Body of pancreas (tissue), 4 donors: ENCODE results near the gene PMIS2.

Source experiments
- CTCF ChIP-seq, 7 experiments: fragments of 450-650 bp in 4 of 7; fragments of 200-600 bp in 3 of 7; sonication (generic) in 3 of 7; IDR thresholded peaks; one replicate each; pipeline ENCODE4 v1.5.1; 2016 to 2019; ENCODE audit warnings: antibody characterized with exemption in 7 of 7
- POLR2A ChIP-seq, 3 donors: fragments of 450-650 bp; IDR thresholded peaks; one replicate each; pipeline ENCODE4 v1.6.1; 2016; ENCODE audit warnings: antibody characterized with exemption in 3 of 3, mild to moderate bottlenecking in 2 of 3

- TF ChIP-seq CTCF (IDR thresholded peaks at IDR 0.05) (no peak), POLR2A (IDR thresholded peaks at IDR 0.05) (no peak)
Measured at GRCh38 chr19:35543280-35544109, 42.5 kb upstream of the PMIS2 start.
